Cardiac fibroblast (primary cell): ENCODE results near the gene ASPSCR1.

Source experiments
- DNase-seq, 2 donors: peaks; one replicate each; pipeline versions ENCODE4 v3.0.0 to v3.0.0-alpha.2; 2010; ENCODE audit warnings: low read depth in 2 of 2
- H3K4me3 ChIP-seq, 2 donors: replicated peaks in 1 of 2; 1 replicate in 1 of 2; 2 replicates in 1 of 2; pipeline ENCODE4 v1.5.1; 2011; ENCODE audit warnings: low read depth in 2 of 2, low read length in 2 of 2, mild to moderate bottlenecking in 2 of 2, moderate library complexity in 1 of 2
- CTCF ChIP-seq: IDR thresholded peaks from one replicate; pipeline ENCODE4 v1.5.1; 2011; ENCODE audit warnings: low read depth, mild to moderate bottlenecking, low read length, inconsistent platforms

ASPSCR1 gene

GRCh38 chr17:82028966-82029365 lies 51.5 kb downstream of the ASPSCR1 start:
- DNase-seq, result no peak
- H3K4me3 ChIP-seq, result no peak overlapping the region
- no peak for TF ChIP-seq CTCF

DNA sequence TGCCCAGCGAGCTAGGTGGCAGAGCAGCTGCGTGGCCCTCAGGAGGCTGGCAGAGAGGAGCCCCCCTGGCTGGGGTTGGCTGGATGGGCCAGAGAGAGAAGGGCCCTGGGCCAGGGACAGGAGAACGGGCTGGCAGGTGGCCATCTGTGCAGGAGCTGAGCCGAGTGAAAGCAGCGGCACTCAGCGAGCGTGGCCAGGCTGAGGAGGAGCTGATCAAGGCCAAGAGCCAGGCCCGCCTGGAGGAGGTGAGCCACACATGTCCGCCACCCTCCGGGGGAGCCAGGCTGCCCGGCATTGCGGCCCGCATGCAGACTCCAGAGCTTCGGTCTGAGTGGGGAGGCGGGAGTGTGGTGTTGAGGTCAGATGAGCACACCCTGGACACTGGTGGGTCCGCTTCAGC lies 52.0 kb downstream of the ASPSCR1 start:
- no peak for TF ChIP-seq CTCF
- H3K4me3 ChIP-seq, result no peak overlapping the region
- DNase-seq, result no peak

DNA sequence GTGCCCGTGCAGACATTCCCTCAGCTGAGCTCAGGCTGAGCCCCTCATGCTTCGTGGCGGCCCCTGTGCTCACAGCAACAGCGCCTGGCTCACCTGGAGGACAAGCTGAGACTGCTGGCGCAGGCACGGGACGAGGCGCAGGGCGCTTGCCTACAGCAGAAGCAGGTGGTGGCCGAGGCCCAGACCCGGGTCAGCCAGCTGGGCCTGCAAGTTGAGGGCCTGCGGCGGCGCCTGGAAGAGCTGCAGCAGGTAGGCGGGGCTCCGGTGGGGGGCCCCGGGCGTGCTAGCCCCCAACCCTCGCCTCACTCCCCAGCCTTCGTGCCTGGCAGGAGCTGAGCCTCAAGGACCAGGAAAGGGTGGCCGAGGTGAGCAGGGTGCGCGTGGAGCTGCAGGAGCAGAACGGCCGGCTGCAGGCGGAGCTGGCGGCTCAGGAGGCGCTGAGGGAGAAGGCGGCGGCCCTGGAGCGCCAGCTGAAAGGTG lies 52.6 kb downstream of the ASPSCR1 start:
- DNase-seq, result no peak
- TF ChIP-seq CTCF, result no peak

DNA sequence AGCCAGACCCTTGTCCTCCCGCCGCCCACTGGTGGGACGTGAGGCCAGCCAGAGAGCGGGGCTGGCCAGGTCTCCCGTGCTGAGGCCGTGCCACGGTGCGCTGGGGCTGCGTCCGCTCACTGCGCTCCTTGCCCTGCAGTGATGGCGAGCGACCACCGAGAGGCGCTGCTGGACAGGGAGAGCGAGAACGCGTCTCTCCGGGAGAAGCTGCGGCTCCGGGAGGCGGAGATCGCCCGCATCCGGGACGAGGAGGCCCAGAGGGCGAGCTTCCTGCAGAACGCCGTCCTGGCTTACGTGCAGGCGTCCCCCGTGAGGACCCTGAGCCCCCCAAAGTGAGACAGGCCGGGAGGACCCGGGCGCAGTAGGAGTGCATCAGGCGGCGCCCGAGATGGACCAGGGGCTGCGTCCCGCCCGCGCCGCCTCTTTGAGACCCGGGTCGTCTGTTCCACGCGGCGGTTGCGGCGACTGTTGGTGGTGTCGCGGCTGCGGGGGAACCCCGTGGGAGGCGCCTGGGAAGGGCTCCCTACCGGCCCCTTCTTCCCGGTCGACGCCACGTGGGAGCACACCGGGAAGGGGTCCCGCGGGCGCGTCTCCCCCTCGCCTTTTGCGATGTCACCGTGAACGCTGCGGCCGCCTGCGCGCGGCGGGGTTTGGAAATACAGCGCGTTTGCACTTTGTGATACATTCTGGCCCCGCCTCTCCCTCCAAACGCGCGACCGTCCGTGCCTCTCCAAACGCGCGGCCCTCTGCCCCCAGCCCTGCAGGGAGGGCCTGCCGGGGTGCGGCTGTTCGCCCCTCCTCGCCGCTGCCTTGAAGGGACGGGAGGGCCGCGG lies 53.3 kb downstream of the ASPSCR1 start:
- TF ChIP-seq CTCF, result peak; percentile 87
- peak overlapping the region; percentile 49 to 51 for H3K4me3 ChIP-seq
- DNase-seq, result peak; percentile 86 to 89

More for the DNA sequence above, 52.6 kb downstream of the ASPSCR1 start:
- no peak overlapping the region for H3K4me3 ChIP-seq

DNA sequence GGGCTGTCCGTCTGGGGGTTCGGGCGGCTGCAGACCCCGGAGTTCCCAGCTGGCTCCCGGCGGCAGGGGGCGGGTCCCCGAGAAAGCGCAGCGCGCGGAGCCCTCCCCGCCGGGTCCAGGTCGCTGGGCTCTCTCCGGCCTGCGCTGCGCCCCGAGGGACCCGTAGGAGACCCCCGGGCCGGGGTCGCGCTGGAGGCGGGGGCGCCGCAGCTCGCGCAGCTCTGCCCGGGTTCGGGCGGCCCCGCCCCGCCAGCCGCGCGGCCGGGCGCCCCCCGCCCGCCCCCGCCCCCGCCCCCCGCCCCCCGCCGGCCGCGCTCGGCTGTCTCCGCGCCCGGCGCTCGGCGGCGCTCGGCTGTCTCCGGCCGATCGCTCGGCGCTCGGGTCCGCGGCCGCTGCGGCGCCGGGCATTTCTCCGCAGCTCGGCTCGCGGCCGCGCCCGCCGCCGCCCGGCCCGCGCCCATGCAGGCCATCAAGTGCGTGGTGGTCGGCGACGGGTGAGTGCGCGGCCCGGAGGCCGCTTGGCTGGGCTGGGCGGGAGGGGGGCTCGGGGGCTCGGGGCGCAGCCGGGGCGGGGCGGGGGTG lies 54.0 kb downstream of the ASPSCR1 start, which contains the start of gene RAC3:
Gene RAC3, plus strand, starts transcription at position 376 of the 582 bp plus-strand sequence. Its CDS starts 84 bp downstream, at position 460.
- TF ChIP-seq CTCF, result no peak
- H3K4me3 ChIP-seq, result peak within 1 kb of the TSS; percentile 50 to 51
- peak in 1 of 2 donors; percentile 36 for DNase-seq

DNA sequence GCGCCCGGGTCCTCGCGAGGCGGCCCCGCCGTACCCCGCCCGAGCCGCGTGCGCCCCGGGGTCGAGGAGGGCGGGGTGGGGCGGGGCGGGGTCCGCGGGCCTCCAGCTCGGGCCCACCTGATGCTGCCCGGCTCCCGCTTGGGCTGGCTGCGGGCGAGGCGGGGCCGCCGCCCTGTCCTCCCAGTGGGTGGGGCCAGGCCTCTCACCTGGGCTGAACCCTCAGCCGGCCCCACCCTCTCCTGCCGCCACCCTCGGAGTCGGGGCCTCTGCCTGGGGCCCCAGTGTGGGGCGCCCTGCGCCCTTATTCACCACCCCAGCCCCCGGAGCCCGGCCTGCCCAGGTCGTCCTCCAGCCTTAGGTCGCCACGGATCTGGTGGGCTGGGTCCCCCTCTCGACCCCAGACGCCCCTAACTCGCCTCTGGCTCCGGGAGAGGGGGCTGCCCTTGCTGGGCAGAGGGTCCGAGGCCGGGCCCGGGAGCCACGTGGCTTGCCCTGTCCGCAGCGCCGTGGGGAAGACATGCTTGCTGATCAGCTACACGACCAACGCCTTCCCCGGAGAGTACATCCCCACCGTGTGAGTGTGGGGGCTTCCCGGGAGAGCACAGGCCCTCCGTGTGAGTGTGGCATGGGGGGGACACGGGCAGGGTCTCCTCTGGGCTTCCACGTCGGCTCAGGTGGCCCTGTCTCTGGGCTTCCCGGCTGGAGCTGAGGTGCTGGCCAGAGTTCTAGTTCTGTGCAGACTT lies 54.6 kb downstream of the ASPSCR1 start:
- no peak for TF ChIP-seq CTCF
- peak overlapping the region; percentile 45 to 50 for H3K4me3 ChIP-seq
- DNase-seq, result no peak
